ENCODE data around the gene TOPAZ1. TPM values are rescaled to one million over a fixed set of nuclear protein-coding genes. Genes with fewer than 3 reads are reported as not detected.

TOPAZ1 gene
- total and polyA plus RNA-seq, 2 donors, result under 0.01 TPM

Other genes with a start within 250 kb of the TOPAZ1 start
- 19.0 TPM for gene TCAIM, start 96.9 kb downstream of the TOPAZ1 start, total RNA-seq
- 18.1 TPM for gene TCAIM, start 96.9 kb downstream of the TOPAZ1 start, polyA plus RNA-seq
- 5.9 TPM for gene ZNF445, start 235.8 kb downstream of the TOPAZ1 start, total RNA-seq
- 5.0 TPM for gene ZNF445, start 235.8 kb downstream of the TOPAZ1 start, polyA plus RNA-seq